ENCODE data around the gene ANKRD53. TPM values are rescaled to one million over a fixed set of nuclear protein-coding genes. Genes with fewer than 3 reads are reported as not detected.

ANKRD53 gene
- total RNA-seq, 1 experiment from 2014 or later = 0.36 TPM

GRCh38 chr2:70958759-70959158 lies 19.7 kb upstream of the ANKRD53 start:
- no peaks in the 10 kb centered on the region for H3K9me3 ChIP-seq (replicated peaks)
- DNase-seq = no peak
- H3K4me1 ChIP-seq = no peaks in the 10 kb centered on the region
- H3K27me3 ChIP-seq = no peaks in the 10 kb centered on the region
- H3K4me3 ChIP-seq = no peak overlapping the region
- no peak overlapping the region for H3K27ac ChIP-seq
- no peaks in the 10 kb centered on the region for H3K36me3 ChIP-seq

DNA sequence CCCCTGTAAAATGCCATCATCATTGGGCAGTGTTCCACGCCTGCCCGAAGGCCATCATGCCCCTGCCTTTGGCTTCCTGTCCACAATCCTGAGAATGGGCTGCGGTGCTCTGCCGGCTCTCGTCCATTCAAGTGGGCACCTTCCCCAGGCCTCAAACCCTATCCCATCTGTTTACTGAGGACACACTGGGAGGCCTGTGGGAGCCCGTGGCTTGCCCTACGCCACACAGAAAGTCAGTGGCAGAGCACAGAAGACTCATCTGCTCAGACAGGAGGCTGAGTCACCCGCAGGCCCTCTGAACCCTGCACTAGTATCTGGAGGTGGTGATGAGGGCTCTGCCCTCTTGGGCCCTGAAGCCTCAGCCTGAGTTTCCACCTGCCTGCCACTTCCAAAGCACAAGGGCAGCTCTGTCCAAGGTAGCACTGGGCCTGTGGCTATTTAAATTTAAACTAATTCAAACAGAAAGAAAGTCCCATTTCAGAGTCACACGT lies 19.1 kb upstream of the ANKRD53 start:
- Histone ChIP-seq H3K27me3 (no peaks in the 10 kb centered on the region), H3K4me3 (no peak overlapping the region), H3K36me3 (no peaks in the 10 kb centered on the region), H3K27ac (no peak overlapping the region), H3K9me3 (replicated peaks) (no peaks in the 10 kb centered on the region), H3K4me1 (no peaks in the 10 kb centered on the region)
- no peak for DNase-seq

DNA sequence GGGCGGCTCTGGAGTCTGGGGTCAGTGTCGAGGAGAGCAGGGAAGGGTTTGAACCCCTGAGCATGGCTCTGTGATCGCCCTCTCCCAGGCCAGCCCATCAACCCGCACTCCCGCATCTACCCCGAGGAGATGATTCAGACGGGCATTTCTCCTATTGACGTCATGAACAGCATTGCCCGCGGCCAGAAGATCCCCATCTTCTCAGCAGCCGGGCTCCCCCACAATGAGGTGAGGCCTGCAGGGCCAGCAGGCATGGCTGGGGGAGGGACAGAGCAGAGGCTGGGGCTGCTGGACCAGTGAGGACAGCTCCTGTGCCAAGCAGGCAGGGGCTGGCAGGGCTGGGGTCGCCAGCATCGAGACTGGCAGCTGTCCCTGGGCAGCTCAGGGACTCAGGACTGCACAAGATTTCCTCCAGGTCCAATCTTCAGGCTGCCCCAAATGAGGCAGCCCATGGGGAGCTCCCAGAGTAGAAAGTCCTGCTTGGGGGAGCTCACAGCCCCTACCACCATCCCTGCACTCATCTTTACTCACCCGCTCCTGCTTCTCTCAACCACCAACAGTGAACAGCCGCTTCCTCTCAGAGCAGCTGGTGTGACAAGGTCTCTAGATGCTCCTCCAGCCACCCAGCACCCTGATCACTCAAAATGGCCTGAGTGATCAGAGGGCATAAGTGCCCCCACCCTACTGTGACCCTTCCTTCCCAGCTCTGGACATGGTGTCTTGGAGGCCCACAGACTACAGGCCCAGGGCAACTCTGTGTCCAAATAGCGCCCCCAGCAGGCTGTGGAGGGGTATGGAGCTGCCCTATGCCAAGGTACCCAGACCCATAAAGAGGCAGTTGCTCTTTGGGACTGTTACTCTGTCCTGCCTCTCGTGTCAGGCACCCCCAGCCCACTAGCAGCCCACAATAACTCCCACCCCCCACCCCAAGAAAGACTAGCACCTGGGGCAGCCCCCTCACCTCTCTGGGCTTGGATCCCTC lies 18.3 kb upstream of the ANKRD53 start:
- H3K27me3 ChIP-seq = no peaks in the 10 kb centered on the region

DNA sequence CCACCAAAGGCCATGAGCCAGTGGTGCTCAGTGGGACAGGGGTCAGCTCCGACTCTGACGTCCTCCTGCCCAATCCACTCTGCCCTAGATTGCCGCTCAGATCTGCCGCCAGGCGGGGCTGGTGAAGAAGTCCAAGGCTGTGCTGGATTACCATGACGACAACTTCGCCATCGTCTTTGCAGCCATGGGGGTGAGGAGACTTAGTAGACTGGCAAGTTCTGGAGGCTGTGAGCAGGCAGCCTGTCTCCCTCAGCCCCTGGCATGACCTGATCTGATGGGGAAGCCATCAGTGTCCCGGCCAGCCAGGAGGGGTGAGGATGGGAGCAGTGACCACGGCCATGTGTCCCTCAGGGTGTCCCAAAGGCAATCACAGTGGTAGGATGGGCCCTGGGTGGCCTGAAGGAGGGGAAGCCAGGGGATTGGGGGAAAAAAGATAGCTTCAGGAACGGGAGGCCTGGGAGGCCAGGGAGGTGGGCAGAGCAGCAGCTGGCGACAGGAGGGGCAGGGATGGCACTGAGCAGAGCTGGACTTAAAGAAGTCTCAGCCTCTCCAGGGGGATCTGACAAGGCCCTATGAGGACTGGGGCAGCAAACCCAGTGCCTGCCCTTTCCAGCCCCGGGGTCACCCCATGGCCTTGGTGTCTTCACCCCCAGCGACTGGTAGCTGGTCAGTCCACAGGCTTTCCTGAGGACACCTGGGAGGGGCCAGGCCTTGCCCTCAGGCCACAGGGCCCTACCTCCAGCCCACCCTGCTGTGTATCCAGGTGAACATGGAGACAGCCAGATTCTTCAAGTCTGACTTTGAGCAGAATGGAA lies 17.4 kb upstream of the ANKRD53 start:
- no peak overlapping the region for H3K27ac ChIP-seq
- no peaks in the 10 kb centered on the region for H3K4me1 ChIP-seq
- DNase-seq = no peak
- no peaks in the 10 kb centered on the region for H3K27me3 ChIP-seq
- no peaks in the 10 kb centered on the region for H3K36me3 ChIP-seq
- H3K9me3 ChIP-seq (replicated peaks) = no peaks in the 10 kb centered on the region
- H3K4me3 ChIP-seq = no peak overlapping the region

More for the DNA sequence above, 18.3 kb upstream of the ANKRD53 start:
- Histone ChIP-seq H3K4me3 (no peak overlapping the region), H3K36me3 (no peaks in the 10 kb centered on the region), H3K27ac (no peak overlapping the region), H3K4me1 (no peaks in the 10 kb centered on the region), H3K9me3 (replicated peaks) (no peaks in the 10 kb centered on the region)
- no peak for DNase-seq

DNA sequence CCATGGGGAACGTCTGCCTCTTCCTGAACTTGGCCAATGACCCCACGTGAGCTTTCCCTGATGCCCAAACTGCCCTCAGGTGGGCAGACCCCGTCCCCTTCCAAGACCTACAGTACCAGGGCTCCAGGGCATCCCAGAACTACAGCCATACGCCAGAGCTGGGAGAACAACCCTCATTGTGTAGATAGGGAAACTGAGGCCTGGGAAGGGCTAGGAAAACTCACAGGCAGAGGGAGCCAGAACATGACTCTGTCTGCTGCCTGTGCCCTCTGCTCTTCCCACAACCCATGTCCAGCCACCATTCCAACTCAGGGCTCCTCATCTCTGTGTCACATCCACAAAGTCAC lies 16.8 kb upstream of the ANKRD53 start:
- H3K36me3 ChIP-seq = no peaks in the 10 kb centered on the region
- no peak overlapping the region for H3K4me3 ChIP-seq
- H3K9me3 ChIP-seq (replicated peaks) = no peaks in the 10 kb centered on the region
- no peak overlapping the region for H3K27ac ChIP-seq
- H3K4me1 ChIP-seq = no peaks in the 10 kb centered on the region
- no peaks in the 10 kb centered on the region for H3K27me3 ChIP-seq
- no peak for DNase-seq

GRCh38 chr2:70962211-70962884 lies 16.1 kb upstream of the ANKRD53 start:
- Histone ChIP-seq H3K27me3 (no peaks in the 10 kb centered on the region), H3K4me1 (no peaks in the 10 kb centered on the region), H3K4me3 (no peak overlapping the region), H3K9me3 (replicated peaks) (no peaks in the 10 kb centered on the region), H3K27ac (no peak overlapping the region), H3K36me3 (no peaks in the 10 kb centered on the region)
- no peak for DNase-seq

GRCh38 chr2:70962885-70963878 lies 15.2 kb upstream of the ANKRD53 start:
- Histone ChIP-seq H3K27me3 (no peaks in the 10 kb centered on the region), H3K9me3 (replicated peaks) (no peaks in the 10 kb centered on the region), H3K27ac (no peak overlapping the region), H3K4me1 (no peaks in the 10 kb centered on the region), H3K4me3 (no peak overlapping the region), H3K36me3 (no peaks in the 10 kb centered on the region)
- no peak for DNase-seq

DNA sequence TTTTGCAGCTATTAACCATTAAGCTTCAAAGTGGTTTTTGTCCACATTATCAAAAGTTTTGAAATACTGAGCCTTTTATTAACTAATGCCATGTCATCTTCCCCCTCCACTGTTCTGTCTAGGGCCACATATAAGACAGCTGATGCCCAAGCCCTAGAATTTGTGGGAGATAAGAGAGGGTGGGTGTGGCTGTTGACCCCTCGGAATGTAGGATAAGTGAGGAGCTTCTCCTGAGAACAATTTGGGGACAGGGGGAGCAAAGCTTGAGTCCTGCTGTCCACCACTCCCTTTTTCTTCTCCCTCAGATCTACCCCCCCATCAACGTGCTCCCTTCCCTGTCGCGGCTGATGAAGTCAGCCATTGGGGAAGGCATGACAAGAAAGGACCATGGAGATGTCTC lies 14.3 kb upstream of the ANKRD53 start:
- Histone ChIP-seq H3K9me3 (replicated peaks) (no peaks in the 10 kb centered on the region), H3K27ac (no peak overlapping the region), H3K27me3 (no peaks in the 10 kb centered on the region), H3K4me1 (no peaks in the 10 kb centered on the region), H3K4me3 (no peak overlapping the region), H3K36me3 (no peaks in the 10 kb centered on the region)
- DNase-seq = no peak

DNA sequence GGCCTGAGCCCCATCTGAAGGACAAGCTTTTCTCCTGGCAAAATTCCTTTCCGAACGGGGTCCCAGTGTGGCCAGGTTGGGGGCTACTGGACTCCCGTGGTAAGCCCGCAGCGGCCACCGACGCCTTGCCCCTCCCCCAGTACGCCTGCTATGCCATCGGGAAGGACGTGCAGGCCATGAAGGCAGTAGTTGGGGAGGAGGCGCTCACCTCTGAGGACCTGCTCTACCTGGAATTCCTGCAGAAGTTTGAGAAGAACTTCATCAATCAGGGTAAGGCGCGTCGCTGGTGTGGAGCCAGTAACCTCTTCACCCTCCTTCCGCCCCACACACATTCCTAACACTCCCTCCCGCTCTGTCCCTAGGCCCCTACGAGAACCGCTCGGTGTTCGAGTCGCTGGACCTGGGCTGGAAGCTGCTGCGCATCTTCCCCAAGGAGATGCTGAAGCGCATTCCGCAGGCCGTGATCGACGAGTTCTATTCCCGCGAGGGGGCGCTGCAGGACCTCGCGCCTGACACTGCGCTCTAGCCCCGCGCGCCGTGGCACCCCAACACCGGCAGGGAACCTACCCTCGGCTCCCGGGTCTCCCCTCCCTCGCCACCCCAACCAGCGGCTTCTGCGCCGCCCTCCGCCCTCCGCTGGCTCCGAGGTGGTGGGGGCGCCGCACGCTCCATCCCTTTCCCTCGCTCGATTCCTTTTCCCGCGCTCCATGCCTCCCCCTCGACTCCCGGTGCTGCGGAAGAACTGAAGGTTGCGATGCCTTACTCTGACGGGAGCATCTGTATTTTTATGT lies 13.6 kb upstream of the ANKRD53 start:
- Histone ChIP-seq H3K4me3 (no peak overlapping the region), H3K27ac (no peak overlapping the region), H3K4me1 (no peaks in the 10 kb centered on the region), H3K9me3 (replicated peaks) (no peaks in the 10 kb centered on the region), H3K36me3 (no peaks in the 10 kb centered on the region), H3K27me3 (no peaks in the 10 kb centered on the region)
- no peak for DNase-seq

GRCh38 chr2:70965506-70965905 lies 12.9 kb upstream of the ANKRD53 start:
- no peak for DNase-seq
- Histone ChIP-seq H3K27me3 (no peaks in the 10 kb centered on the region), H3K36me3 (no peaks in the 10 kb centered on the region), H3K9me3 (replicated peaks) (no peaks in the 10 kb centered on the region), H3K4me3 (no peak overlapping the region), H3K4me1 (no peaks in the 10 kb centered on the region), H3K27ac (no peak overlapping the region)

- Histone ChIP-seq H3K9me3 (replicated peaks) (no peaks in the 10 kb centered on the region), H3K27me3 (no peaks in the 10 kb centered on the region), H3K27ac (no peak overlapping the region), H3K36me3 (no peaks in the 10 kb centered on the region), H3K4me1 (no peaks in the 10 kb centered on the region), H3K4me3 (no peak overlapping the region)
- no peak for DNase-seq
Observed at GRCh38 chr2:70966681-70967080, 11.7 kb upstream of the ANKRD53 start.

- no peak overlapping the region for H3K27ac ChIP-seq
- H3K9me3 ChIP-seq (replicated peaks) = no peaks in the 10 kb centered on the region
- no peak overlapping the region for H3K4me3 ChIP-seq
- H3K4me1 ChIP-seq = no peaks in the 10 kb centered on the region
- no peaks in the 10 kb centered on the region for H3K36me3 ChIP-seq
- no peaks in the 10 kb centered on the region for H3K27me3 ChIP-seq
- DNase-seq = no peak
Observed at GRCh38 chr2:70967189-70967588, 11.2 kb upstream of the ANKRD53 start.

- H3K9me3 ChIP-seq (replicated peaks) = no peaks in the 10 kb centered on the region
- no peak overlapping the region for H3K4me3 ChIP-seq
- no peak for DNase-seq
- H3K36me3 ChIP-seq = no peaks in the 10 kb centered on the region
- H3K27ac ChIP-seq = no peak overlapping the region
- no peaks in the 10 kb centered on the region for H3K27me3 ChIP-seq
- no peaks in the 10 kb centered on the region for H3K4me1 ChIP-seq
Observed at GRCh38 chr2:70974592-70974991, 3.8 kb upstream of the ANKRD53 start.
